ENCODE results near the gene SF3B6. TPM values are rescaled to one million over a fixed set of nuclear protein-coding genes. Genes with fewer than 3 reads are reported as not detected.

SF3B6 gene
- total and polyA plus RNA-seq, 9 of the 15 experiments (the other 6 are each of a cell fraction or from before 2014, with no cell fraction given) = 146 to 591 (median 295) TPM

DNA sequence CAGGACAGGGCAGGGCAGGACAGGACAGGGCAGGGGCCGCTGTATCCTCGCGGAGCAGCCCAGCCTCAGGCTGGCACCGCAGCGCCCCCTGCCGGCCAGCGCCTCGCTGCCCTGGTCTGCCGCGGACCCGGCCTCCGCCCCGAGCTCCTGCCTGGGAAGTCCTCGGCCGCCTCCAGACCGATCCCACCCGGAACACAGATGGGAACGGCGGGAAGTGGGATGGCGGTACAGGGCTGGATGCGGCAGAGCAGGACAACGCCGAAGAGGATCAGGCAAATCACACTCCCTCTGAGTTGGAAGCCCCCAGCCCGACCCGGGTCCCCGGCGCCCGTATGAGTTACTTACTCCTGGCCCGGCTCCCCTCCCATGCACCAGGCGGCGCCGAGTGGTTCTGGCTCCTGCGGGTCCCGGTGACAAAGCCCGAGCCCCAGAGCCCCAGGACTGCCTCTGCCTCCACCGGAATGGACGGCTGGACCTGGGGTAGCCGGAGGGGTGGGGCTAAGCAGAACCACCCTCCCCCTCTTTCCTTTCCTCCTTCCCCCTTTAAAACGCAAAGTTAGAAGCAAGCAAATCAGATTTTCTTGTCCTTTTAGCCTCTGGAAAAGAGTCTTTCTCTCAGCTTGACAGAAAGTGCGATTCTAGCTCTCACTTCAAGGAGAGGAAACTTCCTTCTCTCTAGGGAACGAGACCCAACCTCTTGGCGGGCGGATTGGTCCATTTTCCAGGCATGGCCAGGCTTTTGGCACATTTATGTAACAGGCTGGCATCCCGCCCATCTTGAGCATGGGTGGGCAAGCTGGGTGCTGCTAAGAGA is 8.5 kb upstream of the SF3B6 start, which contains the start of gene TP53I3 (continued):
- TF ChIP-seq, protein P1, sequence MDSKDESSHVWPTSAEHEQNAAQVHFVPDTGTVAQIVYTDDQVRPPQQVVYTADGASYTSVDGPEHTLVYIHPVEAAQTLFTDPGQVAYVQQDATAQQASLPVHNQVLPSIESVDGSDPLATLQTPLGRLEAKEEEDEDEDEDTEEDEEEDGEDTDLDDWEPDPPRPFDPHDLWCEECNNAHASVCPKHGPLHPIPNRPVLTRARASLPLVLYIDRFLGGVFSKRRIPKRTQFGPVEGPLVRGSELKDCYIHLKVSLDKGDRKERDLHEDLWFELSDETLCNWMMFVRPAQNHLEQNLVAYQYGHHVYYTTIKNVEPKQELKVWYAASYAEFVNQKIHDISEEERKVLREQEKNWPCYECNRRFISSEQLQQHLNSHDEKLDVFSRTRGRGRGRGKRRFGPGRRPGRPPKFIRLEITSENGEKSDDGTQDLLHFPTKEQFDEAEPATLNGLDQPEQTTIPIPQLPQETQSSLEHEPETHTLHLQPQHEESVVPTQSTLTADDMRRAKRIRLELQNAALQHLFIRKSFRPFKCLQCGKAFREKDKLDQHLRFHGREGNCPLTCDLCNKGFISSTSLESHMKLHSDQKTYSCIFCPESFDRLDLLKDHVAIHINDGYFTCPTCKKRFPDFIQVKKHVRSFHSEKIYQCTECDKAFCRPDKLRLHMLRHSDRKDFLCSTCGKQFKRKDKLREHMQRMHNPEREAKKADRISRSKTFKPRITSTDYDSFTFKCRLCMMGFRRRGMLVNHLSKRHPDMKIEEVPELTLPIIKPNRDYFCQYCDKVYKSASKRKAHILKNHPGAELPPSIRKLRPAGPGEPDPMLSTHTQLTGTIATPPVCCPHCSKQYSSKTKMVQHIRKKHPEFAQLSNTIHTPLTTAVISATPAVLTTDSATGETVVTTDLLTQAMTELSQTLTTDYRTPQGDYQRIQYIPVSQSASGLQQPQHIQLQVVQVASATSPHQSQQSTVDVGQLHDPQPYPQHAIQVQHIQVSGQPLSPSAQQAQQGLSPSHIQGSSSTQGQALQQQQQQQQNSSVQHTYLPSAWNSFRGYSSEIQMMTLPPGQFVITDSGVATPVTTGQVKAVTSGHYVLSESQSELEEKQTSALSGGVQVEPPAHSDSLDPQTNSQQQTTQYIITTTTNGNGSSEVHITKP (IDR thresholded peaks at IDR 0.05; ENCODE audit: partially characterized antibody) = peak; percentile 96
- TF ChIP-seq FOXJ3 (CRISPR knock-in tag; IDR thresholded peaks at IDR 0.05) (no peak), CBX5 (IDR thresholded peaks at IDR 0.05; ENCODE audit: borderline replicate concordance, low read depth) (no peak), ZNF174 (CRISPR knock-in tag; IDR thresholded peaks at IDR 0.05) (no peak), ZNF699 (CRISPR knock-in tag; IDR thresholded peaks at IDR 0.05; ENCODE audit: insufficient replicate concordance) (no peak), TRIM28 (IDR thresholded peaks at IDR 0.05) (no peak; the same call in 1 of the 2 replicates), FOS (IDR thresholded peaks at IDR 0.05; ENCODE audit: extremely low read depth, insufficient read length) (no peak), PHB (CRISPR knock-in tag; IDR thresholded peaks at IDR 0.05) (no peak), RB1 (IDR thresholded peaks at IDR 0.05; ENCODE audit: low read depth) (peak; percentile 84), POU5F1 (IDR thresholded peaks at IDR 0.05; ENCODE audit: borderline replicate concordance, low read depth, low read length, partially characterized antibody) (no peak), SMARCE1 (IDR thresholded peaks at IDR 0.05) (no peak), SPI1 (IDR thresholded peaks at IDR 0.05; ENCODE audit: borderline replicate concordance, low read depth, low read length) (0 out of 2 replicates have a peak, but pooled peaks have one; percentile 2), CREM (IDR thresholded peaks at IDR 0.05; ENCODE audit: low read depth) (no peak)
- TF ChIP-seq, protein P2, sequence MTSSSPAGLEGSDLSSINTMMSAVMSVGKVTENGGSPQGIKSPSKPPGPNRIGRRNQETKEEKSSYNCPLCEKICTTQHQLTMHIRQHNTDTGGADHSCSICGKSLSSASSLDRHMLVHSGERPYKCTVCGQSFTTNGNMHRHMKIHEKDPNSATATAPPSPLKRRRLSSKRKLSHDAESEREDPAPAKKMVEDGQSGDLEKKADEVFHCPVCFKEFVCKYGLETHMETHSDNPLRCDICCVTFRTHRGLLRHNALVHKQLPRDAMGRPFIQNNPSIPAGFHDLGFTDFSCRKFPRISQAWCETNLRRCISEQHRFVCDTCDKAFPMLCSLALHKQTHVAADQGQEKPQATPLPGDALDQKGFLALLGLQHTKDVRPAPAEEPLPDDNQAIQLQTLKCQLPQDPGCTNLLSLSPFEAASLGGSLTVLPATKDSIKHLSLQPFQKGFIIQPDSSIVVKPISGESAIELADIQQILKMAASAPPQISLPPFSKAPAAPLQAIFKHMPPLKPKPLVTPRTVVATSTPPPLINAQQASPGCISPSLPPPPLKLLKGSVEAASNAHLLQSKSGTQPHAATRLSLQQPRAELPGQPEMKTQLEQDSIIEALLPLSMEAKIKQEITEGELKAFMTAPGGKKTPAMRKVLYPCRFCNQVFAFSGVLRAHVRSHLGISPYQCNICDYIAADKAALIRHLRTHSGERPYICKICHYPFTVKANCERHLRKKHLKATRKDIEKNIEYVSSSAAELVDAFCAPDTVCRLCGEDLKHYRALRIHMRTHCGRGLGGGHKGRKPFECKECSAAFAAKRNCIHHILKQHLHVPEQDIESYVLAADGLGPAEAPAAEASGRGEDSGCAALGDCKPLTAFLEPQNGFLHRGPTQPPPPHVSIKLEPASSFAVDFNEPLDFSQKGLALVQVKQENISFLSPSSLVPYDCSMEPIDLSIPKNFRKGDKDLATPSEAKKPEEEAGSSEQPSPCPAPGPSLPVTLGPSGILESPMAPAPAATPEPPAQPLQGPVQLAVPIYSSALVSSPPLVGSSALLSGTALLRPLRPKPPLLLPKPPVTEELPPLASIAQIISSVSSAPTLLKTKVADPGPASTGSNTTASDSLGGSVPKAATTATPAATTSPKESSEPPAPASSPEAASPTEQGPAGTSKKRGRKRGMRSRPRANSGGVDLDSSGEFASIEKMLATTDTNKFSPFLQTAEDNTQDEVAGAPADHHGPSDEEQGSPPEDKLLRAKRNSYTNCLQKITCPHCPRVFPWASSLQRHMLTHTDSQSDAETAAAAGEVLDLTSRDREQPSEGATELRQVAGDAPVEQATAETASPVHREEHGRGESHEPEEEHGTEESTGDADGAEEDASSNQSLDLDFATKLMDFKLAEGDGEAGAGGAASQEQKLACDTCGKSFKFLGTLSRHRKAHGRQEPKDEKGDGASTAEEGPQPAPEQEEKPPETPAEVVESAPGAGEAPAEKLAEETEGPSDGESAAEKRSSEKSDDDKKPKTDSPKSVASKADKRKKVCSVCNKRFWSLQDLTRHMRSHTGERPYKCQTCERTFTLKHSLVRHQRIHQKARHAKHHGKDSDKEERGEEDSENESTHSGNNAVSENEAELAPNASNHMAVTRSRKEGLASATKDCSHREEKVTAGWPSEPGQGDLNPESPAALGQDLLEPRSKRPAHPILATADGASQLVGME (CRISPR knock-in tag; IDR thresholded peaks at IDR 0.05) = no peak; the same call in 1 of the 2 replicates
- TF ChIP-seq, protein P3, sequence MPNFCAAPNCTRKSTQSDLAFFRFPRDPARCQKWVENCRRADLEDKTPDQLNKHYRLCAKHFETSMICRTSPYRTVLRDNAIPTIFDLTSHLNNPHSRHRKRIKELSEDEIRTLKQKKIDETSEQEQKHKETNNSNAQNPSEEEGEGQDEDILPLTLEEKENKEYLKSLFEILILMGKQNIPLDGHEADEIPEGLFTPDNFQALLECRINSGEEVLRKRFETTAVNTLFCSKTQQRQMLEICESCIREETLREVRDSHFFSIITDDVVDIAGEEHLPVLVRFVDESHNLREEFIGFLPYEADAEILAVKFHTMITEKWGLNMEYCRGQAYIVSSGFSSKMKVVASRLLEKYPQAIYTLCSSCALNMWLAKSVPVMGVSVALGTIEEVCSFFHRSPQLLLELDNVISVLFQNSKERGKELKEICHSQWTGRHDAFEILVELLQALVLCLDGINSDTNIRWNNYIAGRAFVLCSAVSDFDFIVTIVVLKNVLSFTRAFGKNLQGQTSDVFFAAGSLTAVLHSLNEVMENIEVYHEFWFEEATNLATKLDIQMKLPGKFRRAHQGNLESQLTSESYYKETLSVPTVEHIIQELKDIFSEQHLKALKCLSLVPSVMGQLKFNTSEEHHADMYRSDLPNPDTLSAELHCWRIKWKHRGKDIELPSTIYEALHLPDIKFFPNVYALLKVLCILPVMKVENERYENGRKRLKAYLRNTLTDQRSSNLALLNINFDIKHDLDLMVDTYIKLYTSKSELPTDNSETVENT (CRISPR knock-in tag; IDR thresholded peaks at IDR 0.05) = peak; percentile 91

Data from K562 (cell line).